Activated CD8-positive, alpha-beta memory T cell treated with anti-CD3 and anti-CD28 coated beads, Interleukin-2, amount 50 U/mL, for 1 hour (primary cell): ENCODE results near the gene NCCRP1.

Experiments
- DNase-seq: peaks from one replicate; pipeline ENCODE4 v3.0.0-alpha.2; 2020; ENCODE audit errors: extremely low read depth

Gene NCCRP1

GRCh38 chr19:39196860-39197562, at the start of gene NCCRP1:
Gene NCCRP1 (plus strand): TSS chr19:39196964. CDS start chr19:39196983, 19 bp downstream.
- no peak for DNase-seq

GRCh38 chr19:39147480-39147879, 49.3 kb upstream of the NCCRP1 start:
- no peak for DNase-seq

DNA sequence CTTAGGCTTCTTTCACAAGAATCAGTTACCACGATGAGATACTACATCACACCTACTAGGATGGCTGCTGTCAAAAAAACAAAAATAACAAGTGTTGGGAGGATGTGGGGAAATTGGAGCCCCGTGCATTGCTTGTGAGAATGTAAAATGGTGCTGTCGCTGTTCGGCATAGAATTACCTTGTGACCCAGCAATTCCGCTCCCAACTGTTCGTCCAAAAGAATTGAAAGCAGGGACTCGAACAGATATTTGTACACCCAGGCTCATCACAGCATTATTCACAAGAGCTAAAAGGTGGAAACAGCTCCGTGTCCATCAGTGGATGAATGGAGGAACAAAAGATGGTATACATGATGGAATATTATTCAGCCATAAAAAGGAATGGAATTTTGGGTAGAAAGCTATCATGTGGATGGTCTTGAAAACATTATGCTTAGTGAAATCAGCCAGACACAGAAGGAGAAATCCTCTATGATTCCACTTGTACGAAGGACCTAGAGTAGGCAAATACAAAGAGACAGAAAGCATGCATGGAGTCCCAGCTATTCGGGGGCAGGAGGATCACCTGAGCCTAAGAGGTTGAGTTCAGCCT, 47.7 kb upstream of the NCCRP1 start:
- no peak for DNase-seq

- DNase-seq: no peak
These were observed 46.5 kb upstream of the NCCRP1 start for GRCh38 chr19:39150235-39150634.

- DNase-seq: no peak
These were observed 45.8 kb upstream of the NCCRP1 start for GRCh38 chr19:39150807-39151600.

DNA sequence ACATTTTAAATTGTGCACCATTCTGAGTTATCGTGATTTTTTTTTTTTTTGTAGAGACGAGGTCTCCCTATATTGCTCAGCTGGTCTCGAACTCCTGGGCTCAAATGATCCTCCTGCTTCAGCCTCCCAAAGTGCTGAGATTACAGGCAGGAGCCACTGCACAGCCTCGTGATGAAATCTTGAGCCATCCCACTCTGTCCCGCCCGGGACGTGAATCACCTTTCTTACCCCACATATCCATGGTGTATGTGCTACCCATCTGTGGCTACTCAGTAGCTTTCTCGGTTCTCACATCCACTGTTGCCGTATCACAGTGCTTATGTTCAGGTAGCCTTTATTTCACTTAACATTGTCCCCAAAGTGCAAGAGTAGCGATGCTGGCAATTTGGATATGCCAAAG, 44.7 kb upstream of the NCCRP1 start:
- no peak for DNase-seq

DNA sequence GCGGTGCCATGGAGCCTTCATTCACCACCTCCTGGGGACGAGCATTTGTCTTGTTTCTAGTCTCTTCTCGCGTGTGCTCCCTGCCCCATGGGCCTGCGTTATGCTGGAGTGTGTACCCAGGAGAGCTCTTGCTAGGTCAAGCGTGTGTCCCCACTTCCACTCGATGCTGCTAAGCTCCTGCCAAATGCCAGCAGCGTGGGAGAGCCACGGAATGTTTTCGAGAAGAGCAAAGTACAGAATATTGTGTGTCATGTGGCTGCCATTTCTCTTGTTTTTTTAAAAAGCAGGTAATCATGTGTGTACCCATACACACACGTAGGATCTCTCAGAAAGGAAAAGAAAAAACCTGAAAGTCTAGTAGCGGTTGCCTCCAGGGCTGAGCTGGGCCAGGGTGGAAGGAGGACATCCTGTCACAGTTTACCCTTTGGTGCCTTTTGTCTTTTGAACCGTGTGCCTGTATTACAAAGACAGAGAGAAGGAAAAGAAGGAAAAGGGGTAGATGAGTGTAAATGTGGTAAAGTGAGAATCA, 42.6 kb upstream of the NCCRP1 start:
- no peak for DNase-seq

- DNase-seq: no peak
These were observed 42.1 kb upstream of the NCCRP1 start for GRCh38 chr19:39154629-39155100.

- no peak for DNase-seq
These were observed 41.6 kb upstream of the NCCRP1 start for GRCh38 chr19:39155114-39155700.

GRCh38 chr19:39155741-39156140, 41.0 kb upstream of the NCCRP1 start:
- DNase-seq: no peak

GRCh38 chr19:39156326-39157230, 40.2 kb upstream of the NCCRP1 start:
- DNase-seq: no peak

DNA sequence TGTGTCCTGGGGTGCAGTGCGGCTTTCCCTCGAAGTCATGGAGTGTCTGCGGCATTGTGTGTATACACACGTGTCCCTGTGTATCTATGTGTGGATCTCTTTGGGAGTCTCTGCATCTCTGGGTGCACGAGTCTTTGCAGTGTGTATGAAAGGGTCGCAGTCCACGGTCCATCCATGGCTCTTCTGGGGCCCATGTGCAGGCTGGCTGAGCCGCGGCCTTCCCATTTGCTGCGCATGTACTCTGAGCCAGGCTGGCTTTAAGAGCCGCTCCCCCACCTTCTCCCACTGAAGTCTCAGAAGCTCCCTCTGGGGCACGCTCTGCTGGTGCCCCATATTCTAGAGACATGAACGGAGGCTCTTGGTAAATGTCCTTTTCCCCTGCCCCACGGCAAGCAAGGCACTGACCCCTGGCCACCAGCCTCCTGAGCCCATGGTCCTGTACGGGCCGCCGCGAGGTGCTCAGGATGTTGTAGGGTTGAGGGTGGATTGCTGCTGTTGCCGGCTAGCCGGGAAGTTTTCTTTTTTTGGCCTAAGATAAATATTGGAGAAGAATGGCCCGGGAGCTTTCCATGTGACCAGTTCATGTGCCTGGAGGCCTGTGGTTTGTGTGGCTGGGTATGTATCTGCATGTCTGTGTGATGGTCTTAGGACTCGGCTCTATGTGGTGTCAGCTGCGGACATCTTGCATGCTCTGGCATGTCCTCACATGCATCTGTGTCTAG, 39.3 kb upstream of the NCCRP1 start:
- DNase-seq: no peak

- DNase-seq: no peak
These were observed 38.8 kb upstream of the NCCRP1 start for GRCh38 chr19:39157997-39158389.

- no peak for DNase-seq
These were observed 38.0 kb upstream of the NCCRP1 start for GRCh38 chr19:39158646-39159260.

- DNase-seq: no peak
These were observed 36.3 kb upstream of the NCCRP1 start for GRCh38 chr19:39160523-39160861.

- no peak for DNase-seq
These were observed 35.7 kb upstream of the NCCRP1 start for GRCh38 chr19:39160889-39161672.

DNA sequence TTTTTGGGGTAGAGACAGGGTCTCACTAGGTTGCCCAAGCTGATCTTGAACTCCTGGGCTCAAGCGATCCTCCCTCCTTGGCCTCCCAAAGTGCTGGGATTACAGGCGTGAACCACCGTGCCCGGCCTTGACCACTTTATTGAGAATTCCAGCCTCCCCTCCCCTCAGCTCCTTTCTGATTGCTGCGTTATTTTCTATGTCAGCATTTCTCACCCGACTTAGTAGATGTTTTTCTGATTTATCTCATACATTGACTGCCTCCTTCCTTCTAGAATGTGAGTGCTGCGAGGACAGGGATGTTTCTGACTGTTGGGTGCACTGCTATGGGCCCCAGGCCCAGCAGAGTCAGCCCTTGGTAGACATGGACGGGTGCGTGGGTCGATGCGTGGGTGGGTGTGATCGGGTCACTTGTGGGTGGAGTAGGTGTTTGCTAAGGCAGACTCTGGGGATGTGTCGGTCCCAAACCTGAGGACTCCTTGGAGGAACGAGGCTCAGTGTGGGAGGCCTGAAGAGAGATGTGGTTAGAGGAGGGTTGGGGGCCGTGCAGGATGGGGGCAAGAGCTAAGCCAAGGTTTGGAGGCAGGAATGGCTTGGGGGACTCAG, 34.2 kb upstream of the NCCRP1 start:
- no peak for DNase-seq

DNA sequence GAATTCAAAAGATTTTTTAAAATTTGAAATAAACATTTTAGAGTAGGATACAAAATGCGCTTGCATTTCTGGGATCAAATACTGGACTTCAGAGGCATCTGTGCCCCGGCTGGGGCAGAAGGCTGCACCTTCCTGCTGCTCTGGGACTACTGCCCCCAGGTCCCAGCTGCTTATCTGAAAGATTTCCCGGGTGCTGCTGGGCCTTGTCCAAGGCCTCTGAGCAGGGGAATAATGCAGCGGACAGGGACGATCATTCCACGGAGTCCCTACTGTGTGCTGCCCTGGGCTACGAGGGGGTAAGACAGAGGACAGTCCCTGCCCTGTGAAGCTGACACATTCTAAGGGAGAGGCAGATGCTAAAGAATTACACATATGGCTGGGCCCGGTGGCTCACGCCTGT, 33.1 kb upstream of the NCCRP1 start:
- no peak for DNase-seq

DNA sequence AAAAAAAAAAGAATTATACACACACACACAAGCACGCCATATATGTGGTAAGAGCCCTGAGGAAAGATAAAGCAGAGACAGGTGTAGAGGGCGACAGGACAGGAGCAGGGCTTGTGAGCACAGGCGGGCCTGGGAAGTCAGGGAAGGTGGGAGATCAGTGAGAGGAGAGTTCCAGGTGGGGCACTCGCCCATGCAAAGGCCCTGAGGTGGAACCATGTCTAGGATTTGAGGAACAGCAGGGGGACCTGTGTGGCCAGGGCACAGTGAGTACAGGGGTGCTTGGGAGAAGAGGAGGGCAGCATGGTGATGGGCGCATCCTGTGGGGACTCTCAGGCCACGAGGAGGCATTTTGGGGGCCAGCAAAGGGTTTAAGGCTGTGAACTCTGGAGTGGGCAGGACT, 32.5 kb upstream of the NCCRP1 start:
- DNase-seq: no peak
